ENCODE results near the gene RAPGEF2.

Gene RAPGEF2

DNA sequence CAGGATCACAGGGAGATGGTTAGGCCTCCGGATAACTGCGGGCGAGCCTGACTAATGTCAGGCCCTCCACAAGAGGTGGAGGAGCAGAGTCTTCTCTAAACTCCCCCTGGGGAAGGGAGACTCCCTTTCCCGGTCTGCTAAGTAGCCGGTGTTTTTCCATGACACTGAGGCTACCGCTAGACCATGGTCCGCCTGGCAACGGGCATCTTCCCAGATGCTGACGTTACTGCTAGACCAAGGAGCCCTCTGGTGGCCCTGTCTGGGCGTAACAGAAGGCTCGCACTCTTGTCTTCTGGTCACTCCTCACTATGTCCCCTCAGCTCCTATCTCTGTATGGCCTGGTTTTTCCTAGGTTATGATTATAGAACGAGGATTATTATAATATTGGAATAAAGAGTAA lies 213.0 kb downstream of the RAPGEF2 start:
- TF ChIP-seq, protein P1, sequence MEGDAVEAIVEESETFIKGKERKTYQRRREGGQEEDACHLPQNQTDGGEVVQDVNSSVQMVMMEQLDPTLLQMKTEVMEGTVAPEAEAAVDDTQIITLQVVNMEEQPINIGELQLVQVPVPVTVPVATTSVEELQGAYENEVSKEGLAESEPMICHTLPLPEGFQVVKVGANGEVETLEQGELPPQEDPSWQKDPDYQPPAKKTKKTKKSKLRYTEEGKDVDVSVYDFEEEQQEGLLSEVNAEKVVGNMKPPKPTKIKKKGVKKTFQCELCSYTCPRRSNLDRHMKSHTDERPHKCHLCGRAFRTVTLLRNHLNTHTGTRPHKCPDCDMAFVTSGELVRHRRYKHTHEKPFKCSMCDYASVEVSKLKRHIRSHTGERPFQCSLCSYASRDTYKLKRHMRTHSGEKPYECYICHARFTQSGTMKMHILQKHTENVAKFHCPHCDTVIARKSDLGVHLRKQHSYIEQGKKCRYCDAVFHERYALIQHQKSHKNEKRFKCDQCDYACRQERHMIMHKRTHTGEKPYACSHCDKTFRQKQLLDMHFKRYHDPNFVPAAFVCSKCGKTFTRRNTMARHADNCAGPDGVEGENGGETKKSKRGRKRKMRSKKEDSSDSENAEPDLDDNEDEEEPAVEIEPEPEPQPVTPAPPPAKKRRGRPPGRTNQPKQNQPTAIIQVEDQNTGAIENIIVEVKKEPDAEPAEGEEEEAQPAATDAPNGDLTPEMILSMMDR (IDR thresholded peaks at IDR 0.05), result peak; percentile 29; the same call in 1 of the 2 replicates

DNA sequence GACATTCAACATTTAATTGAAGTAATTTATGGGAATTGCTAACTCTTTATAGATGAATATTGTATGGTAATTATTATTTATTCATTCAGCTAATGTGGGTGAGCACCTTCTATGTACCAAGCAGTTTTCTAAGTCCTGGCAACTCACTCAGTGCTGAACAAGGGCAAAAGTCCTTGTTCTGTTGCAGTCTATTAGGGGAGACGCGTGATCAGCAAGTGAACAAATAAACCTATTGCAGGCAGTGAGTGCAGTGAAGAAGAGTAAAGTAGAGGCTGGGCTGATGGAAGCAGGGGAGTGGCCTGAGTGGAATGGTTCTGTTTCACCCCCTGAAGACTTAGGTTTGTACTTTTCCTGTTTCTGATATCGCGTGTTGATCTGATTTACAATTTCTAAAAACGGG lies 214.3 kb downstream of the RAPGEF2 start:
- TF ChIP-seq, protein P1 (IDR thresholded peaks at IDR 0.05), result no peak

DNA sequence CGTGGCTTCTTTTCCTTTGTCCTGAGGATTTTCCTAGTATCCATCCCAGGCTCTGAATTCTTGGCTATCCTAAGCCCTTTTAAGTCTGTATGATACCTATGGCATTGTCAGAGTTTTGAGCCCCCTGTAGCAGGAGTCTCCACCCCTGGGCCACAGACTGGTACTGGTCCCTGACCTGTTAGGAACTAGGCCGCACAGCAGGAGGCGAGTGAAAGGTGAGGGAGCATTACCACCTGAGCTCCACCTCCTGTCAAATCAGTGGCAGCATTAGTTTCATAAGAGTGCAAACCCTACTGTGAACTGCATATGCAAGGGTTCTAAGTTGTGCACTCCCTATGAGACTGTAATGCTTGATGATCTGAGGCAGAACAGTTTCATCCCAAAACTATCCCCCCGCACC lies 216.1 kb downstream of the RAPGEF2 start:
- TF ChIP-seq, protein P1 (IDR thresholded peaks at IDR 0.05), result no peak

DNA sequence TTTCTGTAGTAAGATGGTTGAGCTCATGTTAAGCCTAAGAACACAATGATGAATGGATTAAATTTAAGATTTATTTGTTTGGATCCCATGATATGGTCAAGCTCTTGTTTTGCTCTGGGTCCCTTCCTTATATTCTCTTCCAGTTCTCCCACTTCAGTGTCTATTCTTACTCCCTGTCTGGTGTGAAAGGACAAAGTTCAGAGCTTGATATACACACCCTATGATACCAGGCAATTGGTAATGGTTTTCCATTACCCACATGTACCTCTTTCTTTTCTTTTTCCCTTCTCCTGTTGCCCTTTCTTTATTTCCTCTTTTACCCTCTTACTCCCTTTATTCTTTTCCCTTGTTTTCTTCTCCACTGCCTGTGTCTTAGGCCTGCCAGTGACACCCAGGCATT lies 223.6 kb downstream of the RAPGEF2 start:
- TF ChIP-seq, protein P1 (IDR thresholded peaks at IDR 0.05), result no peak

DNA sequence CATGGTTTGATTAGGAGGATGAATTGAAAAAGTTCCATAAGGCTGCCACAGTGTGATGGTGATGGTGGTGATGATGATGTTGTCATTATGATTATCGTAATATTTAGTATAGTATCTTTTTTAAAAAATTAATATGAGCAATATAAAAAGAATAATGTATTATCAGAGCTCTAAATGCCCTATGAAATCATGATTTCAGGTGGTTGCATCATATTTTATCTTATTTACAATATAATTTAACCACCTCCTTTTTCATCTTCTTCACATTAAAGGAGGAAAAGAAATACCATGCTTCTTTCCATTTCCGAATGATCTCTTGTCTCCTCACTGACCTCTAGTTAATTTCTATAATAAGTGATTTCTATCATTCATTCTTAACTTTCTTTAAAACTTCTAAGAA lies 225.9 kb downstream of the RAPGEF2 start:
- TF ChIP-seq, protein P1 (IDR thresholded peaks at IDR 0.05), result no peak

GRCh38 chr4:159334461-159334860 lies 231.6 kb downstream of the RAPGEF2 start:
- TF ChIP-seq, protein P1 (IDR thresholded peaks at IDR 0.05), result no peak

DNA sequence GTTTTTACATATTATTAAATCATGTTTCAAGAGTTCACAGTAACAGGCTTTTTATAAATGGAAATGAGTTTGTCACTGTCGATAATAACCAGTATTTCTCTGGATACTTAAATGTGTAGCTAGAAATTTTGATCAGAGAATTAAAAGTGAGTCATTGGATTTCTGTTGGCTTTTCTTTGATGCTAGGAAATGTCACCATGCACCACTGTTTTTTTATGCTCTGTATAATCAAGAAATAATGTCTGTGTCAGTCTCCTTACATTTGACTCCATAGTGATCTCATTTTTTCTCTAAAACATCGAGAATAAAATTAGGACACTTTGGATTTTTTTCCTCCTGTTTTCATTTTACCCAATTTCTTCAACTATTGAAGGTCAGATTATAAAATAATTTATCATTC lies 234.2 kb downstream of the RAPGEF2 start:
- TF ChIP-seq, protein P1 (IDR thresholded peaks at IDR 0.05), result no peak

GRCh38 chr4:159341522-159341921 lies 238.6 kb downstream of the RAPGEF2 start:
- TF ChIP-seq, protein P1 (IDR thresholded peaks at IDR 0.05), result no peak

Data from LNCAP (cell line).